NCI-H748 (cell line): Measurements from ENCODE around the gene ATP2B2.

Experiments used
- DNase-seq: peaks from one replicate; lab custom pipeline; 2025; ENCODE audit not compliant: unreplicated experiment; lab: John Stamatoyannopoulos, UW

Gene ATP2B2

DNA sequence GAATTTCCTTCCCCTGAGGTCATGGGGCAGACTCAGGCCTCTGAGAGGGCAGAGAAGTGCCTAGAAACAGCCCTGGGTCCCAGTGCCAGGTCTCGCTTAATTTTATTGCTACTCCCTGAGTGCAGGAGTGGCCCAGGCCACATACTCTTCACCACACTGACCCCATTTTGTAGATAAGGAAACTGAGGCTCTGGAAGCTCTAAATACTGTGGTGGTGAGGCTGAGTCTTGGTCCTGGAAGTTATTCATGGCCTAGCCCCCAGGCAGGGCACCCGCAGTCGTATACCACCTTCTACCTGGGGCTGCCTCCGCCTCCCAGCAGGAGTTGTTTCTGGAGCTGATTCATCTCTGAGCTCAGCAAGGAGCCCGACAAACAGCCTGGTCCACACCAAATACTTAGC, 9.8 kb downstream of the ATP2B2 start:
- DNase-seq: no peak

DNA sequence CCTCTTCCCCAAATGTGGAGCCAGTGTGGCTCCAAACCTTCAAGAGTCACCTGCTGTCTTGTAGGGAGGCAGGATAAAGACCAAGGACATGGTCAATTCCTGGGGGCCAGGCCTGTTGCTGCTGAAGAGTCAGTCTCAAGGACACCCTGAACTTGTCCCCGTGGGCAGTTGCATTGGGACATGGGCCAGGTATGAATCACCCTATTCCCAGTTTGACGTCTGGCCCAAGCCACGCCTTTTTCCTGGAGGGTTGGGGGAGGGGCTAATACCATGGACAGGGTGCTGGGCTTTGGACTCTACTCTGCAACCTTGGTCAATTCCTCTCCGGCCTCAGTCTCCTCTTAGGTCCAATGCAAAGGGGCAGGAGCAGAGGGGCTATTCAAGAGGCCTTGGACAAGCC, 10.4 kb downstream of the ATP2B2 start:
- no peak for DNase-seq

DNA sequence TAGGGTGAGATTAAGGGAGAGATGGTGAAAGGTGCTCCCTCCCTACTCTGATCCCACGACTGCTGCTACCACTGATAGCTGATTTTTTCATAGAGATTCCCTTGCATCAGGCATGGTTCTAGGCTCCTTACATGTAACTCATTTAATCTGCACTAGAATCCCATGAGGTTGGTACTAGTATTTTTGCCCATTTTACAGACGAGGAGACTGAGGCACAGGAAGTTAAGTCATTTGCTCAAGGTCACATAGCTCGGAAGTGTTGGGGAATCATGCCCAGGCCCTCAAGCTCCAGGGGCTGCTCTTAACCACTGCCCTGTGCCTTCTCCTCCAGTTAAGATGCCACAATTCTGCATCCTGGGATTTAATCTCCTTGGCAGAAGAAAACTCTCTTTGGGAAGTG, 11.2 kb downstream of the ATP2B2 start:
- DNase-seq: no peak

DNA sequence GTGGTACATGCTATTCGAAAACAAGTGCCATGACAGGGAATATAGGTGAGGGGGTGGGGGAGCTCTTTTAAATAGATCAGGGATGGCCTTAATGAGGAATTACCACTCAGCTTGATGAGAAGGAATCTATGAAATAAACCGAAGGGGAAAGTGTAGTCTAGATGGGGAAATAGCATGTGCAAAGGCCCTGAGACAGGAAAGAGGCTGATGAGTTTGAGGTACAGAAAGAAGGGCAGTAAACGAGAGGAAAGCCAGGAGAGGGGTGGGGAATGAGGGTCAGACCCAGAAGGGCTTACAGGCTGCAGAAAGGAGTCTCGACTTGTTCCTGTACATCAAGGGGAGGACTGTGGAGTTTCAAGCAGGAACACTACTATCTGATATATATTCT, 12.2 kb downstream of the ATP2B2 start:
- no peak for DNase-seq

DNA sequence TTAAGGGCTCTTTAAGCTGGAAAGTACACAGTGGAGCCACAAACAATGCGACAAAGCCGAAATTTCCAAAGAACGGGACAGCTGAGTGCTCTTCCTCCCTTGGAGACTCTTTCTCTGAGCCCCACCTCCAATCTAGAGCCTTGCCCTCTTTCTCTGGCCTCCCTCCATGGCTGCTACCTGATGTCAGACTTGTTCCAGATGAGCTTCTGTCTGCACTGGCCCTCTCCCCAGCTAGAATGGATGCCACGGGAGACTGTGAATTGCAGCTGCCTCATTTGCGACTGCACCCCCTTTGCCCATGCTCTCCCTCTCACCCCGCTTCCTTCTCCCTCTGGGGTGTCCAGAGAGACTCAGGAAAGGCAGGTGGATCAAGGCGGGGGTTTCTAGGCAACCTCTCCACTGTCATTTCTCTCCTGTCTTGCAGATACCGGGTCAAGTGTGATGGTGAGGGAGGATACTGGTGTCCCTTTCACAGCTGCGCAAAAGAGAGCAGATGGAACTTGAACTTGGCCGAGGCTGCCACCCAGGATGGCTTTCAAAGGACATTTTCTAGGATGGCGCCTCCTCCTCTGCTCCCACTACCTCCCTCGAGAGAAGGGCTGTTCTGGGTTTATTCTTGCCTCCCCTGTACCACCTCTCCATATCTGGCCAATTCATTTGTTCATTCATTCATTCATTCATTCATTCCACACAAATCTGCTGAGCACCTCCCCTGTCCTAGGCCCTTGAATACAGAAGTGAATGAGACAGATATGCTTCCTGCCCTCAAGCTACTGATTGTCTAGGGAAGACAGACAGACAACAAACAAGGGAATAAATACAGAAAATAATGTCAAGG, 12.8 kb downstream of the ATP2B2 start:
- DNase-seq: no peak

DNA sequence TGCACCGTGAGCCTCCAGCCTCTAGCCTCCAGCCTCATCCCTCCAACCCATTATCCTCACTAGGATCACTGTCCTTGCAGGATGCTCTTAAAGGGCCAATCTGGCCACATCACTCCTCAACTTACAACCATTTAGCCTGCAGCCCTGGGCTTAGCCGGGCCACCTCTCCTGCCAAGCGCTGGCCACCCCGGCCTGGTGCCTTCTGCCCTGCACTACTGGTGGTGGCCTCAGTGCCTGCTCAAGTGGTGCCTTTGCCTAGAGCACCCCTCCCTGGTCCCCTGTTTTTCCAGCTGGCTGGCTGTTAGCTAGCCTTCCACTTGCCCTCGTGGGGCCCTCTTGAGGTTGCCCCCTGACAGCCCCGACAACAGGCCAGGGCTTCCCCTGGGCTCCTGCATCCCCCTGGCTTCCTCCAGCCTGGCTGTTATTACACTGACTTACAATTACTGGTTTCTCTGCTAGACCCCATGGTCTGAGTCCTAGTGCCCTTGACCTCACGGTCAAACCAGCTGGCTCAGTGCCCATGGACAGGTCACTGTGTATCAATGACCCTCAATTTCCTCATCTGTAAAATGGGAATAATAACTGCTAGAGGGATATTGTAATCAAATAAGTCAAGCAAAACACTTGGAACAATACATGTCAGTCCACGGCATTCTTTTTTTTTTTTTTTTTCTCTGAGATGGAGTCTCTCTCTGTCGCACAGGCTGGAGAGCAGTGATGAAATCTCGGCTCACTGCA, 15.5 kb downstream of the ATP2B2 start:
- no peak for DNase-seq

DNA sequence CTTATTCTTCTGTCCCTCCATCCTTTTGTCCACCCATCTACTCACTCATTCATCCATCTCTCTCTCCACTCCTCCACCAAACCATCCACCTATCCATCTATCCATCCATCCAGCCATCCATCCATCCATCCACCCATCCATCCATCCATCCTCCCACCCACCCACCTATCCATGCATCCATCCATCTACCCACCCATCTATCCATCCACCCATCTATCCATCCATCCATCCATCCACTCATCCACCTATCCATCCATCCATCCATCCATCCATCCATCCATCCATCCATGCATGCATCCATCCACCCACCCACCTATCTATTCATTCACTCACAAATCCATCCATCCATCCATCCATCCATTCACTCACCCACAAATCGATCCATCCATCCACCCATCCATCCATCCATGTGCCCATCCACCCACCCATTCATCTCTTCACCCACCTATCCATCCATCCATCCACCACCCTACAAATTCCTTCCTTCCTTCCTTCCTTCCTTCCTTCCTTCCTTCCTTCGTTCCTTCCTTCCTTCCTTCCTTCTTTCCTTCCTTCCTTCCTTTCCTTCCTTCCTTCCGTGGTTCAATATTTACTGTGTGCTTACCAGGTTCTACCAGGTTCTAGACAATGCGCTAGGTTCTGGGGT, 17.3 kb downstream of the ATP2B2 start:
- no peak for DNase-seq

DNA sequence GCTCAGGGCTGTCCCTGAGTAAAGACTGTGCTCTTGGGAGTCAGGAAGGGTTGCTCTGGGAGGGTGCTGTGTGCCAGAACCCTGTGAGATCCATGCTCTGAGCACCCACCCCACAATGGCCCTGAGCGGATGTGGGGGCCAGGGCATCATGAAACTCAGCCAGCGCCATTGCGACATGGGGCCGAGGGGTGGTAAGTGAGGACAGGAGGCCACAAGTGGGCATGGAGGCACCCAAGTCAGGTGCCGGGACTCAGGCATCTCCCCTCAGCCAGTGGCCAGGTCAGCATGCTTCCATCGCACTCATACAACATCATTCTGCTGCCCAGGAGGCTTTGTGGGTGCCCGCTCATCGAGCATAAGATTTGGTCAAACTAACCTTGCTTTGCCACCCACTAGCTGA, 19.6 kb downstream of the ATP2B2 start:
- no peak for DNase-seq

DNA sequence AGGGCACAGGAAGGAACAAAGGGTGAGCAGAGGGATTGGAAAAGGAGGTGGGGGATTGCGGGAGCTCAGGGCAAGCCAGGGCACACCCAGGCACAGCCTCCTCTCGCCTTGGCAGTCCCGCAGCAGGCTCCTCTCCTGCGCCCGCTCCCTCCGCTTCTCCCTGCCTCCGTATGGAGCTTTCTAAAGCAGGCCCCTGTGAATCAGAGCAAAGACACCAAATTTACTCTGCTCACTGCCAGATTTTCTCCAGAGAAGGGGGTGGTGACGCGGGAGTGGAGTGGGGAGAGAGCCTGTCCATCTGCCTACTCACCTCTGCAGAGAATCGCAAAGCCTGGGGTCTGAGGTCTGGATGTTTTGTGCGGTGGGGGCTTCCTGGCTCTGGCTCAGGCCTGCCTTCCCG, 20.0 kb downstream of the ATP2B2 start:
- DNase-seq: no peak

DNA sequence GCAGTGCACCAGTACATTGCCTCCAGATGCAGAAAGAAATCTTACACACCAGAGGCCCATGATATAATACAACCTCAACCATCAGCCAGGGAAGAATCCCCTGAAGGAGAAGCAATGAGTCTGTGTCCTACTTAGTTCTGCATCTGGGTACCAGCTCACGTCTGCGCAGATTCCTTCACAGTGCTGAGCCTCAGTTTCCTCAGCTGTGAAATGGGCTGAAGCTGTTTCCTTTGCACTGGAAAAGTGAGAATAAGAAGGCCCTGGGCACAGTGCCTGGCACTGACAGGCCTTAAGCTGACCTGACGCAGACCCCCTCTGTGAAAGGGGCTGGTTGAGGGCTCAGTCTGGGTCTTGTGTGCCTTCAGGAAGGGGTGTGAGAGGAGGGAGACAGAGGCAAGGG, 20.7 kb downstream of the ATP2B2 start:
- DNase-seq: no peak

DNA sequence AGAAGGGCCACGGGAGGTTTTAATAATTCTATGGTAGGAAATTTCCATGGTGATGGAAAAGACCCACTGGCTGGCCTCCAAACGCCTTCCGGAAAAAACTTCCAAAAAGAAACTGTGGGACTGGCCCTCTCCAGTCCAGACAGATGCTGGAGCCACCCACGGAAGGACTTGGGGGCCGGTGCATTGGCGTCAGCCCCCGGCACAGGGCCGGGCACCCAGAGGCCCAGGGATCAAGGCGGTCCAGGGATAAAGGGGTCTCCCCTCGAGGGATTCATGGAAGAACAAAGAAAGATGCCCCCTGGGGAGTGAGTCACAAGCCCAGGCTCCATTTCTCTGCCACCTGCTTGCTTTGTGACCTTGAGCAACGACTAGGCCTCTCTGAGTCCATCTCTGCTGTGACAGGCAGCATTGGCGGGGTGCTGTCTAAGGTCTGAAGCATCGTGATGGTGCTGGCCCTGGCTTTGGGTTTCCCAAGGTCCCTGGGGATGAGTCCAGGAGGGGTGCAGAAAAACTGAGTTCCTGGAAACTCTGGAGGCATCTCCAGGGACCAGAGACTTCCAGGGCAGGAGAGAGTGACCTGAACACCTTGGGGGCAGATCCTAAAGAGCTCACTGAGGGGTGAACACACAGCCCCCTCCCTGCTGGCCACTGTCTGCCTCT, 21.6 kb downstream of the ATP2B2 start:
- DNase-seq: no peak

DNA sequence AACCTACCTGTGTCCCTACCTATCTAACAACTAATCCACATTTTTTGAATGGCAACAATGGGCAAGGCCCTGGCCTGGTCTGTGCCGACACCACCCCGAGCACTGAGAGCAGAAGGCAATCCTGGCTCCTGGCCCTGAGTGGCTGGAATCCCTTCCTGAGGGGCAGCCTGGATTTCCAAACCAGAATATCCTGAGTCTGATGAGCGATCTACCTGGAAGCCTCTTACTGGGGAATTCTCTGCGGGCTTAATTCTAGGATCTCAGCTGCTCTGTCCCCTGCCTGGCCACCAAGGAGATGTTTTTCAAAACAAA, 22.1 kb downstream of the ATP2B2 start:
- no peak for DNase-seq

DNA sequence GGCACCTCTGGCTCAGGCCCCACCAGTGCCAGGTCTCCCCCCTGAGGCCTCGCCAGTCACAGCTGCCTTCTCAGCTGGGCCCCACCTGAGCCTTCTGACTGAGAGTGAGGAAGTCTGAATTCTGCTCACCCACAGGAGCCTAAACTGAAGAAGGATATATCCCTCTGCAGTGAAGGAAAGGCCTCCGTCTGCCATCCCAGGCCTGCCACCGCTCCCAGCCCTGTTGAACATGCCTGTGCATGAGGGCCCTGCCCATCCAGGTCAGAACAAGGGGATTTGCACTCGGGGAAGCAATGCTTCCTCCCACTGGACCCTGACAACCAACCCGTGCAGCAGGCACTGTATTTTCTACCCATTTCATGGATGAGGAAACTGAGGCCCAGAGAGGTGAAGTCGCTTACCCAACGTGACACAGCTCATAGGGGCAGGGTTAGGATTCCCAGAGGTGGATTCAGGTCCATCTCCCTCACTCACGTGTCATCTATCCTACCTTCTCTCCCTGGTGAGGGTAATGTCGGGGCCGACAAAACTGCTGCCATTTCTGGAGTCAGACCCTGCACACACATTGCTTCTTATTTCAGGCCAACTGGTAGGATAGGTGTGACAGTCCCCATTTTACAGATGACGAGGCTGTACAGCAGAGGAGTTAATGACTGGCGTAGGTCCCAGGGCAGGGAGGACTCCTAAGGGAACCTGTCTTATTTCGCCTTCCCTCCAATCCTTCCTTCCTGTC, 22.6 kb downstream of the ATP2B2 start:
- DNase-seq: no peak

DNA sequence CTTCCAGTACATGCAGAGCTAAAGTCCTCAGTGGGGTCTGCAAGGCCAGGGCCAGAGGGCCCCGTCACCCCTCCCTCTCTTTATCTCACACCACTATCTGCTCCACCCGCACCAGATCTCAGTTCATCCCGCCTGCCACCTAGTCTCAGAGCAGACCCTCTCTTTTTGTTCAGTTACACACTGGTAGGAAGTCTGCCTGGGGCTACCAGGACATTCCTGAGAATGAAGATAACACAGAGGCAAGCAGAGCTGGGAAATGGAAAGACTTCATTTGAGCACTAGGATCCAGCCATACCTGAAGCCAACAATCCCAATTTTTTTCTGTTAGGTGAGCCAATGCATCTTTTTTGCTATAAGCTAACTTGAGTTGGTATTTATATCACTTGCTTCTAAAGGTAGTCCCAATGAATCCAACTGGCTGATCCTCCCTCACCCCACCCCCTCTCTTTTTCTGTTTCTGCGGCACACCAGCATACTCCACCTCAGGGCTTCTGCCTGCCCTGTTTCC, 24.5 kb downstream of the ATP2B2 start:
- DNase-seq: no peak

DNA sequence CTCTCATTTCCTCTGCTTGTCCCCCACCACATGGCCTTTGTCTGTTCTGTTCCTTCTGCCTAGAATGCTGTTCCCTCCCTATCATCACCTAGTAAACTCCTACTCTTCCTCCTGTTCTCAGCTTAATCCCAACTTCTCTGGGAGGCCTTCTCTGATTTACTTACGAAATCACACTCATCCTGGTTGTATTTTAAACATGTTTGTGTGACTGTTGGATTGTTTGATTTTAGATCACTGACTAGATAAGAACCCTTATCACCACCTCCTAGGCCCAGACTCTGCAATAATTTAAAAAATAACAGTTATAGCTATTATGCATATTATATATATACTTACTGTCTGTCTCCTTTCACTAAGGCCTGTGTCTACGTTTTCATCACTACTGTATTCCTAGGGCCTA, 26.1 kb downstream of the ATP2B2 start:
- DNase-seq: no peak

DNA sequence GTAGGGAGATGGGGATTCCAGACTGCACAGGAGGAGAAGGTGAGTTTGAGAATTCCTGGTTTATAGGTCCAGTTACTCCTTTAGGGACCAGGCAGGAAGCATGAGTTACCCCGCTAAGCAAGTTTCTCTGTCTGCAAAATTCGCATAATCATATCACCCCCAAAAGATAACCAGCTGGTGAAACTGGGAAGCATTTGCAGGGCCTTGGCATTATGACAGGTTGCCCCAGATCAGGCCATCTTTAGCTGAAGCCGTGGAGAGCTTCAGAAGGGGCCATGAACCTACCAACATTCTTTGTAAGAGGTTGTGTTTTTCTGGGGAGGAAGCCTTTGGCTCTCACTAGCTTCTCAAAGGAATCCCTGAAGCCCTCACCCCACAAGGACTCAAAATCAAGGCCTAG, 29.4 kb downstream of the ATP2B2 start:
- DNase-seq: no peak

DNA sequence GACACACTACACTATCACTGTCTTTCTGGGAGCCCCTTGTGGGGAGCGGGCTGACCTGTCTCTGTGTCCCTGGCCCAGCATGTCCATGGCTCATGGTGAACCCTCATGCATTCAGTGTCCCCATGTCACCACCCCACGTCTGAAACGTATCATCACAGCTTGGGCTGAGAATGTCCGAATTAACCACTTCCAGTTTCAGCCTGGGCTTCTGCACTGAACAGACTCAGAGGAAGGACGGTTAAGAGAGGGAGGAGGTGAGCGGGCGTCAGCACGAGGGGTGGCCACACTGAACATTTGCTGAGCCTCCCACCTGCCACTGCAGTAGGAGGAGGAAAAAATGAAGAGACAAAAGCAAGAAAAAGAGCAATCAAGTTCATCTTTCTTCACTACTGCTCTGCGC, 30.5 kb downstream of the ATP2B2 start:
- no peak for DNase-seq

DNA sequence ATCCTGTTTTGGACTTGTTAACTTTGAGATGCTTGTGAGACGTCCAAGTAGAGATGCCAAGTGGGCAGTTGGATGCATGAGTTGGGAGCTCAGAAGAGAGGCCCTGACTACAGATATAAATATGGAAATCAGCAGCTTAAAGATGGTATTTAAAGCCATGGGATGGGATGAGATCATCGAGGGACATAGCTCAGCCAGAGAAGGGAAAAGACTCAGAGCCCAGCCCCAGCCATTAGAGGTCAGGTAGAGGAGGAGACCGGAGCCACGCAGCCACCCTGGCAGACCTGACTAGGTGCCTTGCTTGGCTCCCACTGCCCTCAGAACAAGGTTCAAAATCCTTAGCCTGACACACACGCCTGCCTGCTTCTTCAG, 31.1 kb downstream of the ATP2B2 start:
- no peak for DNase-seq

DNA sequence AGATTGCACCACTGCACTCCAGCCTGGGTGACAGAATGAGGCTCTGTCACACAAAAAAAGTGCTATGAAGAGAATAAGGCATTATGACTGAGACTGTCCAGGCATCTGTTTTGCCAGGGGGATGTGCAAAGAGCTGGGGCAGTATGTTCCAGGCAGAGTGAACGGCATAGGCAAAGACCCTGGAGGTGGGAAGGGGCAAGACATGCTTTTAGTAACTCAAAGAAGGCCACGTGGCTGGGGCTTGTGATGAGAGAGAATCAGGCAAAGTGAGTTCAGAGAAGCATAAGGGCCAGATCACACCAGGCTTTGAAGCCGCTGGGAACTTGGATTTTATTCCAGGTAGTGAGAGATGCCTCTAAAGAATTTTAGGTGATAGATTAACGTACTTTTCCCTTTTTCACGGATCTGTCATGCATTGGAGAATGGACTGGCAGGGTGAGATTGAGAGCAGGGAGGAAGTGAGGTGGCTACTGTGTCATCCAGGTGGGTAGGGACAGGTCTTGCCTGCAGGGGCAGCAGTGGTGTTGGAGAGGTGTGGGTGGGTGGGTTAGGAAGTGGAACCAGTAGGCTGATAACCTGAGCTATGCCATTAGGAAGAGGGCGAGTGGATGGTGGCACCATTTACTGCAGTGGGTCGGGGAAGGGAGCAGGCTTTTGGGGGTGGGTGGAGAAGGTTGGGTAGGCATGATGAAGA, 31.7 kb downstream of the ATP2B2 start:
- DNase-seq: no peak

DNA sequence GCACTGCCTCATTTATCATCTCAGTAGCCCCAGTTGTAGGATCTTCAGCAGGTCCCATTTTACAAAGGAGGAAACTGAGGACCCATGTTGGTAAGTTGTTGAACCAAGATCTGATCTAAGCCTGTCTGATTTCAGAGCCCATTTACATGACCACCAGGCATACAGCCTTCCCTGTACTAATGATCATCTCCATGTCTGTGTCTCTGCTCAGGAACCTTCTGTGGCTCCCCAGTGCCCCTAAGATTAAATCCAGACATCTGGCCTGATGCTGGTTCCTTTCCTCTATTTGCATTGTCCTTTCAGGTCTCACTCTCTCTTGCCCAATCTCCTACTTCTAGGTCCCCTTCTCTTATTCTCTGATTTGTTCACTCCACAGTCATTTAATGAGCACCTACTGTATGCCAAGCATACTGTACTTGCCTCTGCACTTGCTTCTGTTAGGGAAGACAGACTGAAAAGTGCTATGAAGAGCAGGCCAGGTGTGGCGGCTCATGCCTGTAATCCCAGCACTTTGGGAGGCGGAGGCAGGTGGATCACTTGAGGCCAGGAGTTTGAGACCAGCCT, 32.4 kb downstream of the ATP2B2 start:
- DNase-seq: no peak
